Neuronal stem cell (in vitro differentiated cells): ENCODE measurements around the gene CADM2.
"Not testable (repeated sequence)": the region's sequence is repeated elsewhere in the genome, so short reads cannot be mapped to it uniquely, and the experiment has no call there.

Experiments
- DNase-seq: peaks from one replicate; pipeline ENCODE4 v3.0.0-alpha.2; 2013; ENCODE audit warnings: low spot score
- H2AFZ ChIP-seq: one replicate; pipeline ENCODE4 v1.6.1; 2013; ENCODE audit warnings: mild to moderate bottlenecking, low read length, inconsistent platforms
- H2AK5ac ChIP-seq: 2 replicates; pipeline ENCODE4 v1.6.1; 2013; ENCODE audit warnings: low read depth, mild to moderate bottlenecking, inconsistent platforms, low read length, moderate library complexity, mixed read lengths
- H2BK120ac ChIP-seq: 2 replicates; pipeline ENCODE4 v1.6.1; 2013; ENCODE audit warnings: low read depth, mild to moderate bottlenecking, inconsistent platforms, low read length, moderate library complexity, mixed read lengths
- H2BK12ac ChIP-seq: one replicate; pipeline ENCODE4 v1.6.1; 2013; ENCODE audit warnings: low read length, inconsistent platforms
- H2BK15ac ChIP-seq: 2 replicates; pipeline ENCODE4 v1.6.1; 2013; ENCODE audit warnings: mild to moderate bottlenecking, low read length, inconsistent platforms, mixed read lengths
- H2BK5ac ChIP-seq: one replicate; pipeline ENCODE4 v1.6.1; 2013; ENCODE audit warnings: inconsistent platforms, mild to moderate bottlenecking, low read length, moderate library complexity
- H3K14ac ChIP-seq: one replicate; pipeline ENCODE4 v1.6.1; 2013; ENCODE audit warnings: low read length, inconsistent platforms
- H3K18ac ChIP-seq: 2 replicates; pipeline ENCODE4 v1.6.1; 2013; ENCODE audit warnings: low read length, inconsistent platforms
- H3K23ac ChIP-seq: 2 replicates; pipeline ENCODE4 v1.6.1; 2013; ENCODE audit warnings: low read depth, mild to moderate bottlenecking, mixed read lengths, low read length, inconsistent platforms; ENCODE audit not compliant: poor library complexity
- H3K27ac ChIP-seq: replicated peaks from 3 replicates; pipeline ENCODE4 v1.5.1; 2013; ENCODE audit warnings: low read length, inconsistent platforms
- H3K27me3 ChIP-seq, 3 experiments: 2 replicates each; pipeline ENCODE4 v1.6.1; 2013; ENCODE audit warnings: low read length in 3 of 3, mild to moderate bottlenecking in 2 of 3, inconsistent platforms in 1 of 3, low read depth in 1 of 3, mixed read lengths in 1 of 3, moderate library complexity in 1 of 3; ENCODE audit not compliant: control insufficient read depth in 3 of 3, insufficient read depth in 3 of 3
- H3K36me3 ChIP-seq, 2 donors: replicated peaks in 1 of 2; 2 replicates each; pipeline ENCODE4 v1.6.1; 2013; ENCODE audit warnings: low read length in 2 of 2; ENCODE audit not compliant: control insufficient read depth in 2 of 2, insufficient read depth in 2 of 2
- H3K4ac ChIP-seq: 2 replicates; pipeline ENCODE4 v1.6.1; 2013; ENCODE audit warnings: inconsistent platforms, mild to moderate bottlenecking, low read length, moderate library complexity
- H3K4me1 ChIP-seq, 2 donors: 1 replicate in 1 of 2; 2 replicates in 1 of 2; pipeline ENCODE4 v1.6.1; 2013; ENCODE audit warnings: low read length in 2 of 2, low read depth in 1 of 2; ENCODE audit not compliant: control insufficient read depth in 2 of 2, insufficient read depth in 1 of 2
- H3K4me2 ChIP-seq: one replicate; pipeline ENCODE4 v1.6.1; 2013; ENCODE audit warnings: mild to moderate bottlenecking, low read length, inconsistent platforms; ENCODE audit not compliant: insufficient read depth, poor library complexity, severe bottlenecking
- H3K4me3 ChIP-seq, 2 donors: 2 replicates each; pipeline ENCODE4 v1.5.1; 2013; ENCODE audit warnings: low read length in 2 of 2, mild to moderate bottlenecking in 2 of 2, inconsistent platforms in 1 of 2, moderate library complexity in 1 of 2
- H3K79me1 ChIP-seq: one replicate; pipeline ENCODE4 v1.6.1; 2013; ENCODE audit warnings: low read depth, mild to moderate bottlenecking, inconsistent platforms, low read length, moderate library complexity
- H3K9ac ChIP-seq: one replicate; pipeline ENCODE4 v1.6.1; 2013; ENCODE audit warnings: mild to moderate bottlenecking, low read depth, low read length, inconsistent platforms; ENCODE audit not compliant: poor library complexity
- H3K9me3 ChIP-seq, 2 donors: replicated peaks in 1 of 2; 2 replicates each; pipeline versions ENCODE3 to v1.6.1; 2013; ENCODE audit warnings: low read length in 2 of 2, mild to moderate bottlenecking in 2 of 2, inconsistent platforms in 1 of 2, low read depth in 1 of 2, mixed read lengths in 1 of 2, moderate library complexity in 1 of 2; ENCODE audit not compliant: control insufficient read depth in 2 of 2, insufficient read depth in 1 of 2
- H4K8ac ChIP-seq: one replicate; pipeline ENCODE4 v1.6.1; 2013; ENCODE audit warnings: low read depth, mild to moderate bottlenecking, inconsistent platforms, low read length, moderate library complexity
- H4K91ac ChIP-seq: one replicate; pipeline ENCODE4 v1.6.1; 2013; ENCODE audit warnings: low read length, low read depth, mild to moderate bottlenecking, inconsistent platforms; ENCODE audit not compliant: poor library complexity
- WGBS, 2 donors: extraction: QIAGEN DNeasy Blood & Tissue Kit; methylation state at CpG; one replicate each; pipeline ENCODE4 v1.1.7; 2013; ENCODE audit warnings: missing lambda C conversion rate in 2 of 2, mixed read lengths in 1 of 2; ENCODE audit not compliant: insufficient read length in 2 of 2, insufficient replicate concordance in 1 of 2; ENCODE audit errors: extremely low coverage in 2 of 2; 5-methylcytosine and 5-hydroxymethylcytosine counted together

CADM2 gene

DNA sequence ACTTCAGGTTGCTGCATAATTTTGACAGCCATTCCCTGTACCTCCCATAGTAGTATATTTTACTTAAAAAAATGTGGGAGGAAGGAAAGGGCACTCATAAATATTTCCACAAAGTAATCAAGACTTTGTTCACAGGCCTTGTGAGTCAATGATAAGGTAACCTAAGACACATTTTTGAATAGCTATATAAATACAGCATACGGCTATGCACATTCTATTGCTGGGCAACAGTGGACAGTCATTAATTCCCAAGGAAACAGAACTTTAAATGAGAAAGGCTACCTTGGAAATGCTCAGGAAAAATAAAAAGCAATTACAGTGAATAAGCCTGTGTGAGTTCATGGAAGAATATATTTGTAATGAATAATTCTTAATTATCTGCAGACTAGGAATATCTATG lies 144.0 kb downstream of the CADM2 start:
- Histone ChIP-seq H3K27ac (no peak overlapping the region), H3K9ac (no peak overlapping the region), H3K18ac (no peak overlapping the region), H4K8ac (no peak overlapping the region), H2AFZ (no peak overlapping the region), H3K9me3 (peaks cover 0 to 2% of the 10 kb centered on the region in 2 donors), H2BK12ac (no peak overlapping the region), H2BK5ac (no peak overlapping the region), H3K23ac (no peak overlapping the region), H2AK5ac (no peak overlapping the region), H3K4me1 (no peaks in the 10 kb centered on the region), H3K4me3 (no peak overlapping the region), H3K4ac (no peak overlapping the region), H2BK120ac (no peak overlapping the region), H3K36me3 (no peaks in the 10 kb centered on the region), H3K27me3 (no peaks in the 10 kb centered on the region), H3K4me2 (no peak overlapping the region), H4K91ac (no peak overlapping the region), H3K14ac (no peak overlapping the region), H3K79me1 (no peaks in the 10 kb centered on the region), H2BK15ac (no peak overlapping the region)
- DNase-seq = no peak
- WGBS, 2 donors = no CpG with 5 or more reads among the region's 1 CpG

DNA sequence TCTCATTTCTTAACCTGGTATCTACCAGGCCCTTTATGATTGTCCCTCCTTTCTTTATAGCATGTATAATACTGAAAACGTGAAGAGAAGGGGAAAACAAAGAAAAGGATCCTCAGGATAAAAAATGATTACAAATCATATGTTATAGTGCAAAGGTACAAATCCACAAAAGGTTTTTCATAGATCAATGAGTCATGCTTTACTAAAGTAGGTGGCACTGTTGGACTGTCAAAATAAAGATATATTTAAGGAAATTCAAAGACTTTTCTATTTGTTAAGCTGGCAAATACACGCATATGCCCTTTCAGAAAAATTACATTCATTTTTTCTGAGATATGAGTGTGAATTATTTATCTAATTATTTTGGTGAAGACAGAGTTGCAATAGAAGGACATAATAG lies 151.6 kb downstream of the CADM2 start:
- Histone ChIP-seq H3K4ac (no peak overlapping the region), H3K4me2 (no peak overlapping the region), H2BK12ac (no peak overlapping the region), H3K4me1 (no peaks in the 10 kb centered on the region), H2BK120ac (no peak overlapping the region), H4K8ac (no peak overlapping the region), H2AK5ac (no peak overlapping the region), H3K14ac (no peak overlapping the region), H3K4me3 (no peak overlapping the region), H2AFZ (no peak overlapping the region), H2BK5ac (no peak overlapping the region), H3K9ac (no peak overlapping the region), H3K27ac (no peak overlapping the region), H3K23ac (no peak overlapping the region), H3K27me3 (no peaks in the 10 kb centered on the region), H4K91ac (no peak overlapping the region), H3K18ac (no peak overlapping the region), H3K79me1 (no peaks in the 10 kb centered on the region), H3K36me3 (no peaks in the 10 kb centered on the region), H2BK15ac (no peak overlapping the region), H3K9me3 (no peaks in the 10 kb centered on the region)
- DNase-seq = no peak
- no CpG with 5 or more reads among the region's 2 CpGs for WGBS, 2 donors

GRCh38 chr3:85120879-85121278 lies 162.1 kb downstream of the CADM2 start:
- no CpG with 5 or more reads among the region's 2 CpGs for WGBS, 2 donors
- Histone ChIP-seq H3K14ac (no peak overlapping the region), H3K36me3 (no peaks in the 10 kb centered on the region), H3K79me1 (no peaks in the 10 kb centered on the region), H3K27ac (no peak overlapping the region), H3K18ac (no peak overlapping the region), H4K91ac (no peak overlapping the region), H2AK5ac (no peak overlapping the region), H3K9me3 (no peaks in the 10 kb centered on the region), H3K4me3 (no peak overlapping the region), H2AFZ (no peak overlapping the region), H2BK12ac (no peak overlapping the region), H3K27me3 (no peaks in the 10 kb centered on the region), H3K9ac (no peak overlapping the region), H2BK5ac (no peak overlapping the region), H2BK15ac (no peak overlapping the region), H2BK120ac (no peak overlapping the region), H3K4me2 (no peak overlapping the region), H3K23ac (no peak overlapping the region), H3K4me1 (no peaks in the 10 kb centered on the region), H3K4ac (no peak overlapping the region), H4K8ac (no peak overlapping the region)
- no peak for DNase-seq

DNA sequence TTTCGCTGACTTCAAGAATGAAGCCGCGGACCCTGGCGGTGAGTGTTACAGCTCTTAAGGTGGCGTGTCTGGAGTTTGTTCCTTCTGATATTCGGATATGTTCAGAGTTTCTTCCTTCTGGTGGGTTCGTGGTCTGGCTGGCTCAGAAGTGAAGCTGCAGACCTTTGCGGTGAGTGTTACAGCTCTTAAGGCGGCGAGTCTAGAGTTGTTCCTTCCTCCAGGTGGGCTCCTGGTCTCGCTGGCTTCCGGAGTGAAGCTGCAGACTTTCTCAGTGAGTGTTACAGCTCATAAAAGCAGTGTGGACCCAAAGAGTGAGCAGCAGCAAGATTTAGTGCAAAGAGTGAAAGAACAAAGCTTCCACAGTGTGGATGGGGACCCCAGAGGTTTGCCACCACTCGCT lies 174.1 kb downstream of the CADM2 start:
- not testable (repeated sequence) for H3K4ac ChIP-seq, H3K27ac ChIP-seq, H3K79me1 ChIP-seq, H3K23ac ChIP-seq, H3K4me1 ChIP-seq, H3K14ac ChIP-seq, H2BK15ac ChIP-seq, H3K4me2 ChIP-seq, H2BK12ac ChIP-seq, H3K36me3 ChIP-seq, H2AK5ac ChIP-seq, H2BK120ac ChIP-seq, H3K4me3 ChIP-seq, H3K27me3 ChIP-seq, H4K8ac ChIP-seq, H2BK5ac ChIP-seq, H3K18ac ChIP-seq, H2AFZ ChIP-seq, H3K9ac ChIP-seq, H3K9me3 ChIP-seq, DNase-seq, H4K91ac ChIP-seq
- WGBS, 2 donors = no CpG with 5 or more reads among the region's 13 CpGs
